ENCODE data around the gene SNRPA1.

DNA sequence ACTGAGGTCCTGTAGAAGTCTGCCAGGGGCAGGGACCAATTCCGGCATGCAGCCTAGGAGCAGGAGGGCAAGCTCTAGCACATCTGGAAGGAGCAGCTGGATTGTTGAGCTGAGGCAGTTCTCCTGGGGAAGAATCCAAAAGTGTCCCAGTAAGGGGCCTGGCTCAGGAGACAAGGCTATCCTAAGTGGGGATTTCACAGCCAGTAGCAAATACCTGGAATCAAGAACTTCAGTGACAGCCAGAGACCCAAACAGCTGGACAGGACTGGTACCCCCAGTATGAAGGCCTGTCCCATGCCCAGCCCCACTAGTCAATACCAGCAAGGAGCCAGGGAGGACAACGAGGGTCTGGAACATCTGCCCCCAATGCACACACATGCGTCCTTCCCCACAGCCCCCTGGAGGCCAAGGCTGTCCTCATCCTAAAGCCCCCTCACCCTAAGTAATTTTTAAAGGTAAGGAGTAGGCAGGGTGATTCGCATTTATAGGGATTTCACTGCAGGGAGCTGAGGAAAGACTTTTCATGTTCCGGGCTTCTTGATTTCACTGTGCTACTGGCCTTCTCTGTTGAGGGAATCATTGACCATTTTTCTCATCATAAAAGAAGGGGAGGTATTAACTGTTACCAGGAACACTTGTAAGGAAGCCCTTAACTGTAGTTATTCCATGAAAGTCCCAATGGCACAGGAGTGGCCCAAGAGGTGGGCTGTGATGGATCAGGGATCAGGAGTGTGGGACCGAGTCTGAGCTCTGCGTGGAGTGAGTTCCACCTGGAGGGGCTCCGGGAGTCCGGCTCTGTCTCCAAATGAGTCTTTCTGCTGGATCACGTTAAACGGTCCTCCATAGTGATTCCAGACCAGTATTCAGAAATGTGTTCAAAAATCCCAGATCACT is 40.6 kb downstream of the SNRPA1 start:
- no peak for TF ChIP-seq GATA3 (IDR thresholded peaks at IDR 0.05; ENCODE audit: low read depth, low read length)
- no peak for TF ChIP-seq GATA2 (IDR thresholded peaks at IDR 0.05; ENCODE audit: low read depth, low read length)
